Measurements from ENCODE around the gene TVP23A.

- TF ChIP-seq CTCF (IDR thresholded peaks at IDR 0.05) (no peak), POLR2A (IDR thresholded peaks at IDR 0.05) (no peak)
Observed at GRCh38 chr16:10820546-10820945, 2.0 kb upstream of the TVP23A start.

Measured in Peyer's patch (tissue), 4 donors.